ENCODE measurements around the gene NAV2. TPM values are rescaled to one million over a fixed set of nuclear protein-coding genes. Genes with fewer than 3 reads are reported as not detected.
A peak's percentile ranks its signal among the peaks of the same experiment; 100 is the strongest.

Gene NAV2
- total RNA-seq, 1 experiment from 2014 or later = 139 TPM

GRCh38 chr11:19992162-19992561 lies 279.5 kb downstream of the NAV2 start:
- H3K27me3 Mint-ChIP-seq (ENCODE audit: insufficient read depth, unreplicated experiment) = no peaks in the 10 kb centered on the region
- H3K4me3 Mint-ChIP-seq (ENCODE audit: unreplicated experiment) = no peak overlapping the region
- H3K4me1 Mint-ChIP-seq (ENCODE audit: insufficient read depth, unreplicated experiment) = peaks cover 47% of the 10 kb centered on the region
- DNase-seq (ENCODE audit: unreplicated experiment) = no peak
- intact Hi-C loops (cut with micrococcal nuclease) = no loop called here
- H3K27ac Mint-ChIP-seq (ENCODE audit: low read depth, unreplicated experiment) = peak overlapping the region; percentile 33
- TF ChIP-seq CTCF (IDR thresholded peaks at IDR 0.05; ENCODE audit: unreplicated experiment) = no peak
- ChIA-PET POLR2A (interaction anchor here (1.2 to 7.5 kb wide), 9 partner anchors 9 to 63 kb away, joined by 3 to 104 read pairs (median 6); no protein-coding TSS in a partner anchor), CTCF (interaction anchor here (0.7 to 2.8 kb wide), 6 partner anchors 9 to 360 kb away, joined by 3 to 17 read pairs (median 4); no protein-coding TSS in a partner anchor)
- BruUV-seq (replicated peaks) = no TSS peak
- peaks cover 11% of the 10 kb centered on the region for H3K36me3 Mint-ChIP-seq (ENCODE audit: insufficient read depth, unreplicated experiment)
- peaks cover 7% of the 10 kb centered on the region for H3K9me3 Mint-ChIP-seq (ENCODE audit: unreplicated experiment)

- CTCF ChIA-PET = interaction anchor here (0.6 to 1.0 kb wide), 4 partner anchors 20 to 377 kb away, joined by 3 to 4 read pairs (median 4); no protein-coding TSS in a partner anchor
- no peak for DNase-seq (ENCODE audit: unreplicated experiment)
- H3K36me3 Mint-ChIP-seq (ENCODE audit: insufficient read depth, unreplicated experiment) = peaks cover 11% of the 10 kb centered on the region
- no peak overlapping the region for H3K4me3 Mint-ChIP-seq (ENCODE audit: unreplicated experiment)
- no peaks in the 10 kb centered on the region for H3K27me3 Mint-ChIP-seq (ENCODE audit: insufficient read depth, unreplicated experiment)
- no TSS peak for BruUV-seq (replicated peaks)
- H3K4me1 Mint-ChIP-seq (ENCODE audit: insufficient read depth, unreplicated experiment) = peaks cover 42% of the 10 kb centered on the region
- intact Hi-C loops (cut with micrococcal nuclease) = no loop called here
- POLR2A ChIA-PET = interaction anchor here (0.7 to 7.5 kb wide), 5 partner anchors 10 to 63 kb away, joined by 4 to 104 read pairs (median 18); no protein-coding TSS in a partner anchor
- no peak overlapping the region for H3K27ac Mint-ChIP-seq (ENCODE audit: low read depth, unreplicated experiment)
- peaks cover 7% of the 10 kb centered on the region for H3K9me3 Mint-ChIP-seq (ENCODE audit: unreplicated experiment)
- TF ChIP-seq CTCF (IDR thresholded peaks at IDR 0.05; ENCODE audit: unreplicated experiment) = no peak
These were observed 280.4 kb downstream of the NAV2 start for GRCh38 chr11:19992998-19993397.

- no peak for DNase-seq (ENCODE audit: unreplicated experiment)
- CTCF ChIA-PET = interaction anchor here (0.6 to 3.5 kb wide), 12 partner anchors 12 to 138 kb away, joined by 3 to 20 read pairs (median 6); no protein-coding TSS in a partner anchor
- intact Hi-C loops (cut with micrococcal nuclease) = loop anchor here (1.0 to 2.0 kb wide), 2 partner anchors 12 to 28 kb away; no protein-coding TSS in a partner anchor
- H3K27ac Mint-ChIP-seq (ENCODE audit: low read depth, unreplicated experiment) = peak overlapping the region; percentile 99
- H3K4me3 Mint-ChIP-seq (ENCODE audit: unreplicated experiment) = peak overlapping the region; percentile 73
- peaks cover 36% of the 10 kb centered on the region for H3K4me1 Mint-ChIP-seq (ENCODE audit: insufficient read depth, unreplicated experiment)
- H3K36me3 Mint-ChIP-seq (ENCODE audit: insufficient read depth, unreplicated experiment) = peaks cover 5% of the 10 kb centered on the region
- H3K9me3 Mint-ChIP-seq (ENCODE audit: unreplicated experiment) = peaks cover 7% of the 10 kb centered on the region
- H3K27me3 Mint-ChIP-seq (ENCODE audit: insufficient read depth, unreplicated experiment) = no peaks in the 10 kb centered on the region
- POLR2A ChIA-PET = interaction anchor here (0.8 to 7.6 kb wide), 21 partner anchors 10 to 373 kb away, joined by 3 to 165 read pairs (median 8); no protein-coding TSS in a partner anchor
- TF ChIP-seq CTCF (IDR thresholded peaks at IDR 0.05; ENCODE audit: unreplicated experiment) = no peak
- TSS peak; percentile 98 for BruUV-seq (replicated peaks)
These were observed 282.0 kb downstream of the NAV2 start for GRCh38 chr11:19994672-19995071.

GRCh38 chr11:19995145-19995544 lies 282.5 kb downstream of the NAV2 start:
- POLR2A ChIA-PET = interaction anchor here (0.8 to 7.6 kb wide), 21 partner anchors 10 to 373 kb away, joined by 3 to 165 read pairs (median 8); no protein-coding TSS in a partner anchor

More at GRCh38 chr11:19995145-19995544, 282.5 kb downstream of the NAV2 start:
- Mint-ChIP-seq H3K4me1 (ENCODE audit: insufficient read depth, unreplicated experiment) (peaks cover 36% of the 10 kb centered on the region), H3K4me3 (ENCODE audit: unreplicated experiment) (peak overlapping the region; percentile 73), H3K27me3 (ENCODE audit: insufficient read depth, unreplicated experiment) (no peaks in the 10 kb centered on the region), H3K27ac (ENCODE audit: low read depth, unreplicated experiment) (peak overlapping the region; percentile 99), H3K36me3 (ENCODE audit: insufficient read depth, unreplicated experiment) (peaks cover 8% of the 10 kb centered on the region), H3K9me3 (ENCODE audit: unreplicated experiment) (peaks cover 7% of the 10 kb centered on the region)
- CTCF ChIA-PET = interaction anchor here (0.6 to 3.5 kb wide), 15 partner anchors 9 to 137 kb away, joined by 3 to 20 read pairs (median 6); no protein-coding TSS in a partner anchor
- peak; percentile 95 for DNase-seq (ENCODE audit: unreplicated experiment)
- intact Hi-C loops (cut with micrococcal nuclease) = loop anchor here (1.0 to 2.0 kb wide), 2 partner anchors 11 to 28 kb away; no protein-coding TSS in a partner anchor
- TF ChIP-seq CTCF (IDR thresholded peaks at IDR 0.05; ENCODE audit: unreplicated experiment) = no peak
- no TSS peak for BruUV-seq (replicated peaks)
